Stomach smooth muscle (tissue), 2 donors: ENCODE results near the gene AWAT2.
"Not testable (repeated sequence)": the region's sequence is repeated elsewhere in the genome, so short reads cannot be mapped to it uniquely, and the experiment has no call there.

ENCODE experiments used
- H3K27ac ChIP-seq: one replicate; pipeline ENCODE4 v1.7.0; 2013; ENCODE audit warnings: mild to moderate bottlenecking, low read length, inconsistent platforms
- H3K27me3 ChIP-seq, 2 donors: one replicate each; pipeline ENCODE4 v1.7.0; 2013; ENCODE audit warnings: low read length in 2 of 2; ENCODE audit not compliant: insufficient read depth in 2 of 2, control insufficient read depth in 1 of 2
- H3K36me3 ChIP-seq, 2 donors: one replicate each; pipeline ENCODE4 v1.7.0; 2013; ENCODE audit warnings: low read length in 2 of 2; ENCODE audit not compliant: control insufficient read depth in 2 of 2, insufficient read depth in 2 of 2
- H3K4me1 ChIP-seq: one replicate; pipeline ENCODE4 v1.7.0; 2013; ENCODE audit warnings: low read length; ENCODE audit not compliant: control insufficient read depth, insufficient read depth
- H3K4me3 ChIP-seq, 2 donors: one replicate each; pipeline ENCODE4 v1.7.0; 2013; ENCODE audit warnings: low read length in 2 of 2
- H3K9ac ChIP-seq, 2 donors: one replicate each; pipeline ENCODE4 v1.7.0; 2013; ENCODE audit warnings: low read length in 2 of 2, mild to moderate bottlenecking in 1 of 2
- H3K9me3 ChIP-seq, 2 donors: one replicate each; pipeline ENCODE4 v1.7.0; 2013; ENCODE audit warnings: low read length in 2 of 2; ENCODE audit not compliant: control insufficient read depth in 2 of 2
- donor health status: healthy.
- donor health status: Pancreatic carcinoma.

The AWAT2 gene

GRCh38 chrX:70025464-70025863 lies 24.3 kb downstream of the AWAT2 start:
- no peak overlapping the region for H3K9ac ChIP-seq
- H3K9me3 ChIP-seq: no peaks in the 10 kb centered on the region
- no peak overlapping the region for H3K27ac ChIP-seq
- no peak overlapping the region for H3K4me3 ChIP-seq
- H3K4me1 ChIP-seq: peaks cover 5% of the 10 kb centered on the region
- H3K36me3 ChIP-seq: no peaks in the 10 kb centered on the region
- peaks cover 0 to 19% of the 10 kb centered on the region in 2 donors for H3K27me3 ChIP-seq

- no peaks in the 10 kb centered on the region for H3K36me3 ChIP-seq
- H3K9ac ChIP-seq: no peak overlapping the region
- peaks cover 0 to 10% of the 10 kb centered on the region in 2 donors for H3K27me3 ChIP-seq
- H3K4me1 ChIP-seq: no peaks in the 10 kb centered on the region
- no peak overlapping the region for H3K27ac ChIP-seq
- no peak overlapping the region for H3K4me3 ChIP-seq
- no peaks in the 10 kb centered on the region for H3K9me3 ChIP-seq
These were observed 27.1 kb downstream of the AWAT2 start for GRCh38 chrX:70022616-70023015.

GRCh38 chrX:70016513-70016912 lies 33.2 kb downstream of the AWAT2 start:
- Histone ChIP-seq H3K27ac (no peak overlapping the region), H3K4me1 (no peaks in the 10 kb centered on the region), H3K27me3 (peaks cover 0 to 14% of the 10 kb centered on the region in 2 donors), H3K4me3 (no peak overlapping the region), H3K9ac (no peak overlapping the region), H3K36me3 (no peaks in the 10 kb centered on the region), H3K9me3 (no peaks in the 10 kb centered on the region)

- H3K36me3 ChIP-seq: no peaks in the 10 kb centered on the region
- H3K4me3 ChIP-seq: no peak overlapping the region
- H3K9me3 ChIP-seq: no peaks in the 10 kb centered on the region
- no peak overlapping the region for H3K27ac ChIP-seq
- H3K9ac ChIP-seq: no peak overlapping the region
- no peaks in the 10 kb centered on the region for H3K4me1 ChIP-seq
- H3K27me3 ChIP-seq: peaks cover 0 to 14% of the 10 kb centered on the region in 2 donors
These were observed 36.0 kb downstream of the AWAT2 start for GRCh38 chrX:70013466-70014381.

GRCh38 chrX:70012756-70013155 lies 37.0 kb downstream of the AWAT2 start:
- H3K27me3 ChIP-seq: peaks cover 0 to 14% of the 10 kb centered on the region in 2 donors
- H3K36me3 ChIP-seq: no peaks in the 10 kb centered on the region
- no peak overlapping the region for H3K27ac ChIP-seq
- no peaks in the 10 kb centered on the region for H3K9me3 ChIP-seq
- H3K4me1 ChIP-seq: no peaks in the 10 kb centered on the region
- no peak overlapping the region for H3K9ac ChIP-seq
- no peak overlapping the region for H3K4me3 ChIP-seq

DNA sequence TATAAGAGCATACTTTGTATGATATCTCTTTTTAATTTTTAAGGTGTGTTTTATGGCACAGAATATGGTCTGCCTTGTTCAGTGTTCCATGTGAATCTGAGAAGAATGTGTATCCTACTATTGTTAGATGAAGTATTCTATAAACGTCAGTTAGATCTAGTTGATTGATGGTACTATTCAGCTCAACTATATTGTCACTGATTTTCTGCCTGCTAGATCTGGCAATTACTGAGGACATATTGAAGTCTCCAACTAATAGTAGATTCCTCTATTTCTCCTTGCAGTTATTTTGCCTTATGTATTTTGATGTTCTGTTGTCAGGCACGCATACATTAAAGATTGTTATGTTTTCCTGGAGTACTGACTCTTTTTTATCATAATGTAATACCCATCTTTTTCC lies 39.8 kb downstream of the AWAT2 start:
- Histone ChIP-seq H3K9ac (no peak overlapping the region), H3K4me3 (no peak overlapping the region), H3K36me3 (no peaks in the 10 kb centered on the region), H3K9me3 (no peaks in the 10 kb centered on the region), H3K4me1 (no peaks in the 10 kb centered on the region), H3K27me3 (peaks cover 0 to 14% of the 10 kb centered on the region in 2 donors), H3K27ac (no peak overlapping the region)

DNA sequence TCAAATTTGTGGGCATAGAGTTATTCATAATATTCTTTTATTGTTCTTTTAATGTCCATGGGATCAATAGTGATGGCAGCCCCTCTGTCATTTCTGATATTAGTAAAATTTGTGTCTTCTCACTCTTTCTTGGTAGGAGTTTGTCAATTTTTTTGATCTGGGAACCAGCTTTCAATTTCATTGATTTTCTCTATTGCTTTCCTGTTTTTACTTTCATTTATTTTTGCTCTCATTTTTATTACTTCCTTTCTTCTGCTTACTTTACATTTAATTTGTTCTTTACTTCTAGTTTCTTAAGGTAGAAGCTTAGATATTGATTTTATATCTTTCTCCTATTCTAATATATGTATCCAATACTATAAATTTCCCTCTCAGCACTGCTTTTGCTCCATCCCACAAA lies 40.7 kb downstream of the AWAT2 start:
- Histone ChIP-seq H3K9me3 (no peaks in the 10 kb centered on the region), H3K27ac (no peak overlapping the region), H3K27me3 (peaks cover 0 to 14% of the 10 kb centered on the region in 2 donors), H3K4me1 (no peaks in the 10 kb centered on the region), H3K9ac (no peak overlapping the region), H3K4me3 (no peak overlapping the region), H3K36me3 (no peaks in the 10 kb centered on the region)

- Histone ChIP-seq H3K4me1 (no peaks in the 10 kb centered on the region), H3K9me3 (no peaks in the 10 kb centered on the region), H3K36me3 (no peaks in the 10 kb centered on the region), H3K27ac (no peak overlapping the region), H3K4me3 (no peak overlapping the region), H3K27me3 (peaks cover 0 to 5% of the 10 kb centered on the region in 2 donors), H3K9ac (no peak overlapping the region)
These were observed 41.8 kb downstream of the AWAT2 start for GRCh38 chrX:70007946-70008345.

- H3K36me3 ChIP-seq: no peaks in the 10 kb centered on the region
- no peak overlapping the region for H3K4me3 ChIP-seq
- H3K27me3 ChIP-seq: peaks cover 0 to 2% of the 10 kb centered on the region in 2 donors
- H3K9me3 ChIP-seq: no peaks in the 10 kb centered on the region
- H3K4me1 ChIP-seq: no peaks in the 10 kb centered on the region
- no peak overlapping the region for H3K27ac ChIP-seq
- H3K9ac ChIP-seq: no peak overlapping the region
These were observed 47.9 kb downstream of the AWAT2 start for GRCh38 chrX:70001708-70002341.

DNA sequence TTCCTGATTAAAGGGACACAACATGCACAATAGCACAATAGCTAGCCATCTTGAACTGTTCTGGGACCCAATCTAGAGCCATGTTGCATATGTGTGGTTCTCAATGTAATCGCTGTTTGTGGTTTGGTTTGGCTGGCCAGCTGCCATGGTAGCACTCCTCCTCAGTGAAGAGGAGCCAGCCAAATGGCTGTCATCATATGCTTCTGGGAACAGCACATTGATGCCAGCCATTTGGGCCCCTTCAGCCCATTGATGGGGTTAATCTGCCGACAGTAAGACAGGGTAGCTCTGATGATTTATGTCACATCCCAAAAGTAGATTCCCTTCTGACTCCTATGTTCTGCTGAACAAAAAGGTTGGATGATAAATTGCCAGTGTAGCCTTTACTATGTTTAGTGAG lies 48.5 kb downstream of the AWAT2 start:
- no peak overlapping the region for H3K27ac ChIP-seq
- H3K4me1 ChIP-seq: no peaks in the 10 kb centered on the region
- no peak overlapping the region for H3K4me3 ChIP-seq
- peaks cover 0 to 2% of the 10 kb centered on the region in 2 donors for H3K27me3 ChIP-seq
- no peaks in the 10 kb centered on the region for H3K36me3 ChIP-seq
- no peak overlapping the region for H3K9ac ChIP-seq
- no peaks in the 10 kb centered on the region for H3K9me3 ChIP-seq

DNA sequence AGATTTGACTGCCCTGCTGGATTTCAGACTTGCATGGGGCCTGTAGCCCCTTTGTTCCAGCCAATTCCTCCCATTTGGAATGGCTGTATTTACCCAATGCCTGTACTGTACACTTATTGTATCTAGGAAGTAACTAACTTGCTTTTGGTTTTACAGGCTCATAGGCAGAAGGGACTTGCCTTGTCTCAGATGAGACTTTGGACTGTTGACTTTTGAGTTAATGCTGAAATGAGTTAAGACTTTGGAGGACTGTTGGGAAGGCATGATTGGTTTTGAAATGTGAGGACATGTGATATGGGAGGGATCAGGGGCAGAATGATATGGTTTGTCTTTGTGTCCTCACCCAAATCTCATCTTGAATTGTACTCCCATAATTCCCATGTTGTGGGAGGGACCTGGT lies 51.4 kb downstream of the AWAT2 start:
- not testable (repeated sequence) for H3K27ac ChIP-seq, H3K27me3 ChIP-seq, H3K9ac ChIP-seq, H3K9me3 ChIP-seq, H3K36me3 ChIP-seq, H3K4me1 ChIP-seq, H3K4me3 ChIP-seq
